ENCODE measurements around the gene TRAPPC1.
A peak's percentile ranks its signal among the peaks of the same experiment; 100 is the strongest.

The TRAPPC1 gene

DNA sequence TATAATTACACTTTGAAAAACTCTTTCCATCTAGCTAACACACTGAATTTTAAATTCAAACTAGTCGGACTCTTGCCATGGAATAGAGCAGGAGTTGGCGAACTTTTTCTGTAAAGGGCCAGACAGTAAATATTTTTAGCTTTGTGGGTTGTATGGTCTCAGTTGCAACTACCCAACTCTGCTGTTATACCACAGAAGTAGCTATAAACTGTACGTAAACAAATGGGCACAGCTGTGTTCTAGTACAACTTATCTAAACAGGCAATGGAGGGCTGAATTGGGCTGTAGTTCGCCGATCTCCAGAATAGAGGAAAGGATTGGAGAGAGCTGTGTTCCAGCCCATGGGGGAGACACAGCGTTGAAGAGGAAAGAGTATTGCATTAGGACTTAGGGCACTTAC lies 9.0 kb upstream of the TRAPPC1 start:
- DNase-seq (ENCODE audit: low spot score), result no peak

DNA sequence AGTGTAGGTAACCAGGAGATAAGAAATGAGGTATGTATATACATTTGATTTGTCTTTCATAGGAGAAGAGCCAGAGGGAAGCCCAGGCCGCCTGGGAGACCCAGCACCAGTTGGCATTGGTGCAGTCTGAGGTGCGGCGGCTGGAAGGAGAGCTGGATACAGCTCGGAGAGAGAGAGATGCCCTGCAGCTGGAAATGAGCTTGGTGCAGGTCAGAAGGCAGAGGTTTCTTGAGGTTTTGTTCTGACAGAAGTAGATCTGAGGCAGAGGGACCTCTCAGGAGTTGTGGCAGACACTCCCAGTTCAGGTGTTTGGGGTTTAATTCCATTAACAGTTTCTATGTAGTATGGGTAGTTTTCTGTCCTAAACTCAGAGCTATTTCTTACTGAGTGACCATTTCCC lies 8.3 kb upstream of the TRAPPC1 start:
- DNase-seq (ENCODE audit: low spot score), result no peak

DNA sequence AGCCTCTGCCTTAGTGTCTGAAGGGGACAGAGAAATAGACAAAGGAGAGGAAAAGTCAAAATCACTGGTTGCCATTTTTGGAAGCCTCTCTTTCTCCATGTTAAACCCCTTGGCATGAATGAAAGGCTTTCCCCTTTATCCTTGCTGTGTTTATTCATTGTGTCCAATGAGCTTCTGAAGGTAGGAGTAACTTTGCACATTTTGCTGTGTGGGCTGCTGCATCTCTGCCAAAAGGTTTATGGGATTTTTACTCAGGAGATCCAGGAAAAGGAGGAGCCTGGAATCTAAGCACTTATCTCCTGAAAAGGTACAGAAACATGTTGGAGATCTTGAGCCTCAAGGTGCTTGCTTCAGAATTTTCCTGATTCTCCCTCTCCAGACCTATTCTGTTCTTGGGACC lies 4.1 kb upstream of the TRAPPC1 start:
- no peak for DNase-seq (ENCODE audit: low spot score)

DNA sequence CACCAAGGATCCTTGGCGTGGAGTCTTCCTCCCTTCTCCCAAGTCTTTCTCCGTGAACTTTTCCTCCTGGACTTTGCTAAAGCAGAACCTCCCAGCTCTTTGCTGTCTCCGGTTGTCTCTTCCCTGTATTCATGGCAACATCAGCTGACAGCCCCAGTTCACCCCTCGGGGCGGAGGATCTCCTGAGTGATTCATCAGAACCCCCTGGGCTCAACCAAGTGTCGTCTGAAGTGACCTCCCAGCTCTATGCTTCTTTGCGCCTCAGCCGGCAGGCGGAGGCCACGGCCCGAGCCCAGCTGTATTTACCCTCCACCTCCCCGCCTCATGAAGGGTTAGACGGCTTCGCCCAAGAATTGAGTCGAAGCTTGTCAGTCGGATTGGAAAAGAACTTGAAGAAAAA lies 1.2 kb upstream of the TRAPPC1 start:
- peak; percentile 67 for DNase-seq (ENCODE audit: low spot score)

DNA sequence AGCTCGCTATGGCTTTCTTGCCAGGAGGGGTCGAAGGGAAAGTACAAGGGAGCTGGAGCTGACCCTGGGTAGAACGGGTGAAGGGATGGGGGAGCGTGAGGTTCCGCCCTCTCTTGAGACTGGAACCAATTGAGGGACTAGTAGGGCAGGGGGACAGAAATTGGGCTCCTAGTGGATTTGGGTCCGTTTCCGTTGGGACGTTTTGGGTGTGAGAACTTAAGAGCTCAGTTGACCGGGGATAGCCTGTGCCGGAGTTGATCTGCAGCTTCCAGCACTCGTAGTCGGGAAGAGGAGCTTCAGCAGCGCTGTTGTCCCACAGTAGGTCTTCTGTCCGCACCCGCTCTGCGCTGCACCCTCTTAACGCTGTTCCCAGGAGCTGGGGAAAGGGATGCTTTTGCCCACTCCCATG lies 741 bp upstream of the TRAPPC1 start:
- DNase-seq (ENCODE audit: low spot score), result peak; percentile 27

GRCh38 chr17:7930841-7931631 lies 710 bp downstream of the TRAPPC1 start:
- no peak for DNase-seq (ENCODE audit: low spot score)

DNA sequence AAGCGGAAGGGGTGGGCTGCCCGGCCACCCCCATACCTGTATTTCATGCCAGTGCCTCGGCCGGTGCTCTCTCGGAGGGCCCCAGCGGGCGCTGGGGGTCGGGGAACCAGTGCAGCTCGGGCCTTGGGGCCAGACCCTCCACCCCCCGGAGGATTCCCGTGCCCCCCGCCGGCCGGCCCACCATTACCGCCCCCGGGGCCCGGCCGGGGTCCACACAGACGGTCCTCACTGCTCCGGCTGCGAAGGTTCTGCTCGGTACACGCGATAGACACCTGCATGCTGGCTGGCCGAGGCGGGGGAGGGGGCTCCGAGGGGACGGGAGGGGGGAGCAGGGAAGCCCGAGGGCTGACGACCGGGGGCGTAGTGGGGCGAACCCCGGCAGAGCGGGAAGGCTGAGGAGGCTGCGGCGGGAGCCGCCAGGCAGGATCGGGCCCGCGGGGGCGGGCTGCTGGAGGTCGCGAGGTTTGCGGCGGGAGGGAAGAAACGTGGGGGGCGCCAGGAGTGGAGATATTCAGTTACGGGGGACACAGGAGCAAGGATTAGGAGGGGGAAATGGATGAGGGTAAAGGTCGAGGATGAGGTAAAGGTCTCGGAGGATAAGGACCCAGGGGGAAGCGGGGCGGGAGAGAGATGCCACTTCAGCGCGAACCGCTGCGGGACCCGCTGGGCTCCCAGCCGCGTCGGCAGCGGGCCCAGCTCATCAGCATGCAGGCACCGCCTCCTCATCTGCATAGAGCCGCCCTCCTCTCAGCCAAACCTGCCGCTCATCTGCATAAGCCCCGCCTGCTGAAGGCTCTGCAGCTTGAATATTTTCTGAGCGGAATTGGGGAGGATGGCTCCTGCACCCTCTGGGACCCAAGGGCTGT lies 2.4 kb downstream of the TRAPPC1 start, which contains the start of gene KCNAB3:
Gene KCNAB3 (minus strand): TSS at position 699 of the 866 bp plus-strand sequence. CDS start 421 bp downstream, at position 278.
- DNase-seq (ENCODE audit: low spot score), result no peak

DNA sequence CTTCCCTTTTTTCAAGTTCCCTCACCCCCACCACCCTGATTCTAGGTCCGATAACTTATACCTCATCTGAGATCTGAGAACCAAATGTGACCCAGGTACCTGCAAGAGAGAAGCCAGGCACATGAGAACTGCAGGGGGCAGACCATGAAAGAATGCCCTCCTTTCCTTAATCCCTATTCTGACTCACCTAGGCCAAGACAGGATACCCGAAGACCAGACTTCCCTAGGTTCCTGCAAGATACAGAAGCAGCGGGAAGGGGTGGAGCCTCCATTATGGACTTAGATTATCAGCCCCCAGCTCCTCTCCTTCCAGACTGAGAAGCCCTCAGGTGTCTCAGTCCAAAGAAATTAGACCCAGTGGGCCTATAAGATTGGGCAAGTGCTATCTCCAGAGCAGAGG lies 4.2 kb downstream of the TRAPPC1 start:
- no peak for DNase-seq (ENCODE audit: low spot score)

- peak; percentile 19 for DNase-seq (ENCODE audit: low spot score)
These were observed 8.7 kb downstream of the TRAPPC1 start for GRCh38 chr17:7922845-7923628.

GRCh38 chr17:7922269-7922844 lies 9.4 kb downstream of the TRAPPC1 start:
- DNase-seq (ENCODE audit: low spot score), result no peak

DNA sequence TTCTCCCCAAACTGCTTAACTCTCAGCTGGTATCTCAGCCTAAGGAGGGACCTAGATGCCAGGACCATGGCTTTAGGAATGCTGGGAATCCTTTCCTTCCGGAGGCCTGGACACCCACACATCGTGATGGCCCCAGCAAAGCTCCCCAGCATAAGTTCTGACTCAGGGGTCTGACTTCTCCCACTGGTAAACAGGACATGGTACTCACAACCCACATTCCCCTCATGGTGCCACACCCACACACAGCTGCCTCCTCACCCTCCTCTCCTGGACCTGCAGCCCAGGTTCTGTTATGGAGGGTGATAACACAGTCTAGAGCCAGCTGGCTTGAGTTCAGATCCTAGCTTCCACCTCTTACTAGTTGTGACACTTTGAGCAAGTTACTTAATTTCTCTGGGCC lies 14.9 kb downstream of the TRAPPC1 start:
- peak; percentile 79 for DNase-seq (ENCODE audit: low spot score)

GRCh38 chr17:7916385-7916682 lies 15.4 kb downstream of the TRAPPC1 start:
- DNase-seq (ENCODE audit: low spot score), result no peak

DNA sequence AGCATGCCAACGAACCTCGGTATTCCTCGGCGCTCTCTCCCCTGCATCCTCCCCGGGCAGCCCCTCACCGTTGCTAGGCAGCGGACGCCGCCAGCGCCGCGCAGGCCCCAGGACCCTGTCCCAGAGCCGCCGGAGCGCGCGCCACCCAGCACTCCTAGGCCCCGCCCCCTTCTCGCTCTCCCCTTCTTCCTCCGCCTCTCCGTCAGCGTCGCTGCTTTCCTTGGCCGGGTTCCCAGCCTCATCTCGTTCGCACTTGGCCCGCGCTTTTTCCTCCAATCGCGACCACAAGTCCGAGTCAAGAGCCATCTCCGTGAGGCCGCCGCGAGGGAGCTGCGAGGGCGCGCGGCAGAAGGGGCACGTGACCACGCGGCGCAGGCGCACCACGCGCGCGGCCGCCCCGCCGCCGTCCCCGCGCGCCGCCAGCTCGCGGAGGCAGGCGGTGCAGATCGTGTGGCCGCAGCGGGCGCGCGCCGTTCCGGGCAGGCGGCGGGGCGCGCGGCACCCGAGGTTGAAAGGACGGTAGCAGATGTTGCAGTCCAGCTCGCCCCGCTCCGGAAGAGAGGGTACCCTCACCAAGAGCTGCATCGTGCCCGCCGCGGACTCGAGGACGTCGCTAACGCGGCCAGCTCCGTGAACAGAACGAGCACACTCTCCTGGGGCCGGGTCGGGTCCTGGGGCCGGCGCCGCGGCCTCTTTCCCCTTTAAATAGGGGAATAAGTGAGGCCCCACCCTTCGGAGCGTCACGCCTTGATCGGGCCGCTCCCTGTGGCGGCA lies 15.9 kb downstream of the TRAPPC1 start, which contains the start of gene RNF227:
Gene RNF227 (minus strand): TSS at position 679 of the 774 bp plus-strand sequence. CDS start 94 bp downstream, at position 585.
- peak; percentile 90 for DNase-seq (ENCODE audit: low spot score)

- DNase-seq (ENCODE audit: low spot score), result peak; percentile 58
These were observed 16.6 kb downstream of the TRAPPC1 start for GRCh38 chr17:7915179-7915610.

DNA sequence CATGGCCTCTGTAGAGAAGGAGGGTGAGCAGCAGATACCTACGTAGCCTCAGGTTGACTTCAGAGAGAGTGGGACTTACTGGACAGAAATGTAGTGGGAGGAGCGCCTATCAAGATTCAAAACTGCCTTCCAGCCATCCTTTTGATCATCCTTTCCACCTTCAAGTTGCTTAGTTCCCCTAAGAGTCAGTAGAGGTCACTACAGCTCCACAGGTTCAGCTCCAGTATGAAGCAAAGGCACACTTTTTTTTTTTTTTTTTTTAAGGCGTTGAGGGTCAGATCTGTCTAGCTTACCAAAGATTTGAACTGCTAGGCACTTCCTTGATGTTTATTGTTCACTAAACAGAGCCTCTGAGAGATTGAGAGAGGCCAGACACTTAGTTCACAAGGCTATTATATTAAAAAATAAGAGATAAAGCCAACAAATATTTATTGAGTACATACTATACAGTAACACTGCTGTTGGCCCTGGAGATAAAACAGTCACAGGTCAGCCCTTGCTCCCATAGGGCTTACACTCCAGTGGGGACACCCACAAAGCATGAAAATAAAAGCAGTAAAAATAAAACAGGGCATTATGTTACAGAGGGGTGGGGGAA lies 18.7 kb downstream of the TRAPPC1 start:
- DNase-seq (ENCODE audit: low spot score), result peak; percentile 85

DNA sequence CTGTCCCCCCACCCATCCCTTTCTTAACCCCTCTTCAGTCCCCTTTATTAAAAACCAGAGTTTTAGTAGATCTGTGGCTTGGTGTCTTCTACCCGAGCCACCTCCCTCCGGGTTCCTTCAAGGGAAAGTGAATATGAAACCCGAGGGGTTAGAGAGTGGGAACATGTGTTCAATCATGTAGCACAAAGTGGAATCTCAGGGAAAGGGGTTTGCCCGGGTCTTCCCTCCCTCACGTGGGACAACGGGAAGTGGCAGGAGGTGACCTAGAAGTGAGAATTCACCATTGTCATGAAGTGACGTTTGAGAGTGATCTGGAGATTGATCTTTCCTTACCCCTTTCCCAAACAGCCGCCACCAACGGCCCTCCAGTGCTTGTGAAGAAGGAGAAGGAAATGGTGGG lies 20.6 kb downstream of the TRAPPC1 start:
- DNase-seq (ENCODE audit: low spot score), result no peak

GRCh38 chr17:7910711-7911110 lies 21.0 kb downstream of the TRAPPC1 start:
- DNase-seq (ENCODE audit: low spot score), result no peak

GRCh38 chr17:7910281-7910680 lies 21.5 kb downstream of the TRAPPC1 start:
- no peak for DNase-seq (ENCODE audit: low spot score)

DNA sequence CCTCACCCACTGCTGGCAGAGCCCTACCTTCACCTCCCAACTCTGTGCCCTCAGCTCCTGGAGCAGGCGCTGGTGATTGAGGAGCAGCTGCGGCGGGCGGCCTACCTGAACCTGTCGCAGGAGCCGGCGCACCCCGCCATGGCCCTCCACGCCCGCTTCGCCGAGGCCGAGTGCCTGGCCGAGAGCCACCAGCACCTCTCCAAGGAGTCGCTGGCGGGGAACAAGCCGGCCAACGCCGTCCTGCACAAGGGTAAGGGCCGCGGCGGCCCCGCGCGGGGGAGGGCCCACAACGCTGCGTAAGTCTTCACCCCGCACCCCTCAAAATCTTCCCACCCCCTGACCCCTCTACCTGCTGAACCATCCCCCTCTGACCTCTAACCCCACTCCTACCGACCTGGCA lies 22.7 kb downstream of the TRAPPC1 start:
- DNase-seq (ENCODE audit: low spot score), result no peak

Data from SW480 (cell line).